HepG2 (cell line): ENCODE measurements around the gene UBE2C. TPM values are rescaled to one million over a fixed set of nuclear protein-coding genes. Genes with fewer than 3 reads are reported as not detected.

Source experiments
- ATAC-seq: fragments of 200-7000 bp; cut with Tn5 transposase; 3 replicates; pipeline ENCODE4 v1.9.1; 2020; ENCODE audit warnings: mild to moderate bottlenecking, moderate library complexity
- BruUV-seq: library from RNA; stranded (reverse); fragments of 400-500 nt; replicated peaks from 2 replicates; lab custom pipeline; 2021; lab: Mats Ljungman, UMichigan
- CTCF ChIA-PET: fragments of 300-600 bp; formaldehyde crosslinking; extraction: SDS; loops from one replicate; lab custom pipeline; 2021; ENCODE audit warnings: low total read pairs, inconsistent platforms, low intra/inter-chr PET ratio; lab: Yijun Ruan, JAX
- POLR2A ChIA-PET: fragments of 350-600 bp; sonication (Branson Sonifier 250); formaldehyde crosslinking; loops from one replicate; lab custom pipeline; 2020; ENCODE audit warnings: antibody characterized with exemption, inconsistent platforms; lab: Yijun Ruan, JAX
- DNase-seq: peaks from one replicate; pipeline ENCODE4 v3.0.0-alpha.2; 2015; ENCODE audit warnings: low spot score
- FAIRE-seq: peaks from 3 replicates; lab custom pipeline; 2011; peaks lifted over from hg19 to GRCh38; lab: Jason Lieb, UNC
- H2AFZ ChIP-seq: one replicate; pipeline ENCODE4 v1.6.1; 2011; ENCODE audit warnings: low read length, inconsistent platforms
- H3K27ac ChIP-seq: fragments of 300-600 bp; 3 replicates; pipeline ENCODE4 v1.8.0; 2011; ENCODE audit warnings: mixed run types, mild to moderate bottlenecking, mixed read lengths, low read length, inconsistent platforms; ENCODE audit not compliant: insufficient read depth; ENCODE audit errors: extremely low read length
- H3K27me3 ChIP-seq, 2 experiments: fragments of 200-600 bp in 1 of 2; 2 replicates in 1 of 2; 3 replicates in 1 of 2; pipeline versions ENCODE4 v1.6.0 to v1.8.0; 2011; ENCODE audit warnings: low read length in 2 of 2, mild to moderate bottlenecking in 2 of 2, moderate library complexity in 2 of 2, inconsistent platforms in 1 of 2; ENCODE audit not compliant: insufficient read depth in 2 of 2, control insufficient read depth in 1 of 2
- H3K36me3 ChIP-seq, 2 experiments: fragments of 200-600 bp in 1 of 2; replicated peaks in 1 of 2; 2 replicates in 1 of 2; 3 replicates in 1 of 2; pipeline versions ENCODE4 v1.5.1 to v1.8.0; 2011; ENCODE audit warnings: low read length in 2 of 2, inconsistent platforms in 1 of 2; ENCODE audit not compliant: insufficient read depth in 2 of 2, control insufficient read depth in 1 of 2
- H3K4me1 ChIP-seq: 2 replicates; pipeline ENCODE4 v1.5.1; 2012; ENCODE audit warnings: low read length, inconsistent platforms; ENCODE audit not compliant: insufficient read depth
- H3K4me2 ChIP-seq: 2 replicates; pipeline ENCODE4 v1.6.0; 2011; ENCODE audit warnings: low read depth, low read length, inconsistent platforms
- H3K4me3 ChIP-seq, 3 experiments: fragments of 200-600 bp in 1 of 3; sonication (generic), shearing (Covaris generic) in 1 of 3; replicated peaks in 1 of 3; 2 replicates each; pipeline ENCODE4 v1.5.1; 2011 to 2016; ENCODE audit warnings: low read length in 3 of 3, inconsistent platforms in 2 of 3, low read depth in 2 of 3, mild to moderate bottlenecking in 2 of 3, control low read depth in 1 of 3, mixed read lengths in 1 of 3; ENCODE audit not compliant: insufficient read depth in 1 of 3
- H3K79me2 ChIP-seq: one replicate; pipeline ENCODE4 v1.6.1; 2011; ENCODE audit warnings: low read length, inconsistent platforms; ENCODE audit not compliant: insufficient read depth
- H3K9ac ChIP-seq: 2 replicates; pipeline ENCODE4 v1.6.0; 2011; ENCODE audit warnings: mild to moderate bottlenecking, low read depth, low read length, inconsistent platforms; ENCODE audit not compliant: insufficient read depth
- H3K9me3 ChIP-seq: 2 replicates; pipeline ENCODE4 v1.5.1; 2012; ENCODE audit warnings: mild to moderate bottlenecking, low read length
- H4K20me1 ChIP-seq: 2 replicates; pipeline ENCODE4 v1.6.0; 2011; ENCODE audit warnings: inconsistent platforms, mild to moderate bottlenecking, low read length, moderate library complexity; ENCODE audit not compliant: insufficient read depth
- ATF7-NPFF ChIP-seq: sonication (generic); formaldehyde crosslinking; IDR thresholded peaks from 2 replicates; pipeline ENCODE4 v1.8.1; 2023; ENCODE audit warnings: mild to moderate bottlenecking, low read depth, missing genetic modification reagents, moderate library complexity
- KDM2A ChIP-seq: sonication (generic); formaldehyde crosslinking; IDR thresholded peaks from 2 replicates; pipeline ENCODE4 v1.4.0; 2020; ENCODE audit warnings: low read depth, missing genetic modification reagents, borderline replicate concordance
- SMYD3 ChIP-seq: sonication (generic); formaldehyde crosslinking; IDR thresholded peaks from 2 replicates; pipeline ENCODE4 v1.8.1; 2023; ENCODE audit warnings: mild to moderate bottlenecking, missing genetic modification reagents
- ZNF792 ChIP-seq: IDR thresholded peaks from 2 replicates; pipeline ENCODE4 v1.6.1; 2016
- WGBS: methylation state at CpG from one replicate; pipeline ENCODE4 v1.1.6; 2017; ENCODE audit warnings: low lambda C conversion rate; 5-methylcytosine and 5-hydroxymethylcytosine counted together
- in situ Hi-C: cut with HindIII; loops from 2 replicates; pipeline ENCODE4 v1.10.0; 2017; ENCODE audit warnings: low pct_unique_long_range_greater_than_20kb; ENCODE audit not compliant: extremely low pct_ligation_motif_present
- intact Hi-C: fragments of 100-400 bp; cut with micrococcal nuclease; formaldehyde crosslinking; loops from one replicate; pipeline ENCODE4 v1.10.0; 2022; ENCODE audit not compliant: unreplicated experiment
- polyA plus RNA-seq, 8 experiments: library from polyadenylated mRNA; depleted of rRNA in 3 of 8; stranded (reverse) in 7 of 8; unstranded in 1 of 8; fragments of >200 nt; fragmentation: Illumina TruSeq in 4 of 8; extraction: Trizol in 4 of 8; gene quantifications; 2 replicates each; pipeline versions ENCODE4 v1.2.1 to v1.2.3, GENCODE V29; 2011 to 2016; ENCODE audit warnings: low read depth in 4 of 8, missing spikeins in 1 of 8, mixed read lengths in 1 of 8; ENCODE audit not compliant: insufficient read depth in 1 of 8
- total RNA-seq, 5 experiments: library from RNA; depleted of rRNA; stranded (reverse); fragments of >200 nt; fragmentation: Illumina TruSeq; extraction: Trizol; gene quantifications; 2 replicates each; pipeline ENCODE4 v1.2.3, GENCODE V29; 2016; ENCODE audit warnings: low read depth in 1 of 5

UBE2C gene
- total and polyA plus RNA-seq, 2 of the 13 experiments (the other 11 are each of a cell fraction or from before 2014, with no cell fraction given), result 100 to 123 TPM

DNA sequence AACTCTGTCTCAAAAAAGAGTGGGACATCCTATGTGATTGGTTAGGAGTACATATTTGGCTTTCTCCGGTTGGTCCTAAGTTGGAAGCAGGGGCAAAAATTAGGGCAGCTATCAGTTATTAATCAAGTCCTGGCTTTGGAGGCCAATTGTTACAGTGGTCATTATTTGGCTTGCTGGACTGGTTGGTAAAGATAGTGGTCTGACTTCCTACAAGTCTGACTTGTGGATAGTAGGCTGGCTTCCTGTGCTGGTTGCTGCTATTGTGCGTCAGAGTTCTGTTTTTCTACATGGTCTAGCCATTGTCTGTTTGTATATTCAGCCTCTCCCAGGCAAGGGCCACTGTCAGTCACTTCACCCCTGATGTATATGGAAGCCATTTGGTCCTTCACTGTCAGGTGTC is 37.8 kb downstream of the UBE2C start:
- intact Hi-C loops (no loop called here), in situ Hi-C loops (no loop called here)
- Histone ChIP-seq H3K79me2 (no peaks in the 10 kb centered on the region), H4K20me1 (no peaks in the 10 kb centered on the region), H2AFZ (no peak overlapping the region), H3K4me2 (no peak overlapping the region), H3K27me3 (no peaks in the 10 kb centered on the region), H3K4me3 (no peak overlapping the region), H3K9me3 (no peaks in the 10 kb centered on the region), H3K9ac (no peak overlapping the region), H3K36me3 (peaks cover 7 to 11% of the 10 kb centered on the region in 2 experiments; a peak in 4 of 5 replicates), H3K27ac (no peak overlapping the region), H3K4me1 (peaks cover 4% of the 10 kb centered on the region; the same call in 1 of the 2 replicates)
- 100% methylated on average over 2 of the region's 2 CpGs for WGBS
- ChIA-PET POLR2A (interaction anchor here (2.0 kb wide), 1 partner anchor 11 kb away, joined by 6 read pairs; no protein-coding TSS in a partner anchor), CTCF (no interaction called here)
- peak; percentile 98 for TF ChIP-seq ZNF792 (CRISPR knock-in tag)
- no peak for TF ChIP-seq SMYD3 (CRISPR knock-in tag)
- no peak for ATAC-seq
- BruUV-seq, result no TSS peak
- DNase-seq, result no peak
- no peak for FAIRE-seq

DNA sequence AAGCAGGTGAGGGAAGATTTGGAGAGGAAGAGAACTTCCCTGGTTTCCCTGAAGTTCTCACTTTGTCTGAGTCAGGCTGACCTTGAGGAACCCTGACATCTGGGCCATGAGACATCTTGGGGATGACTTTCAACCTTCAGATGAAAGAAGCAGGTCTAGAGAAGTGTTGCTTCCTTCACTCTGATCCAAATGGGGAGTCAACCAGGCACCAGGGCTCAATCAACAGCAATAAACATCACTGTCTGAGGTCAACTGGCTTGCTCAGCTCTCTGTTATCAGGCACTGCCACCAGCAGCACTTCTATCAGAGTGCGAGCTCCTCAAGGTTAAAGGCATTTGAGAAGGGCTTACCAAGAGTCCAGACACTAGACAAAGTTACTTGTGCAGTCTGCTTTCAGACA is 38.5 kb downstream of the UBE2C start:
- Histone ChIP-seq H3K4me2 (no peak overlapping the region), H3K36me3 (peaks cover 5 to 7% of the 10 kb centered on the region in 2 experiments; a peak in 2 of 5 replicates), H3K27ac (no peak overlapping the region), H2AFZ (no peak overlapping the region), H3K9me3 (no peaks in the 10 kb centered on the region), H4K20me1 (no peaks in the 10 kb centered on the region), H3K4me3 (no peak overlapping the region)
- ATAC-seq, result no peak
- in situ Hi-C loops, result no loop called here
- POLR2A ChIA-PET, result interaction anchor here (2.7 kb wide), 1 partner anchor 17 kb away, joined by 17 read pairs; the partner anchor contains the start of gene SNX21
- CTCF ChIA-PET, result no interaction called here
- 0 out of 2 replicates have a peak, but pooled peaks have one; percentile 50 for TF ChIP-seq ATF7-NPFF (CRISPR knock-in tag)
- no peak for TF ChIP-seq KDM2A (CRISPR knock-in tag)
- TF ChIP-seq, all 625 proteins: peak for 1
- WGBS, result 100% methylated on average over 1 of the region's 1 CpG
- Histone ChIP-seq H3K9ac (no peak overlapping the region), H3K4me1 (peaks cover 7% of the 10 kb centered on the region), H3K27me3 (no peaks in the 10 kb centered on the region), H3K79me2 (no peaks in the 10 kb centered on the region)
- no TSS peak for BruUV-seq
- intact Hi-C loops, result no loop called here
- FAIRE-seq (no peak), DNase-seq (no peak)
